ENCODE measurements around the gene AMPH. TPM values are rescaled to one million over a fixed set of nuclear protein-coding genes. Genes with fewer than 3 reads are reported as not detected.
"Not testable (repeated sequence)": the region's sequence is repeated elsewhere in the genome, so short reads cannot be mapped to it uniquely, and the experiment has no call there.

AMPH gene
- total RNA-seq, 1 donor from 2014 or later = 0.25 TPM

GRCh38 chr7:38410056-38410455 is 221.1 kb downstream of the AMPH start:
- no peak for DNase-seq (ENCODE audit: low read depth)
- Histone ChIP-seq H3K36me3 (ENCODE audit: control insufficient read depth, insufficient read depth, low read length) (no peaks in the 10 kb centered on the region), H3K27me3 (ENCODE audit: control insufficient read depth, insufficient read depth, low read length) (no peaks in the 10 kb centered on the region), H3K4me3 (ENCODE audit: low read depth, low read length) (no peak overlapping the region)
- TF ChIP-seq CTCF (IDR thresholded peaks at IDR 0.05; ENCODE audit: insufficient read depth, low read length, poor library complexity, severe bottlenecking) = no peak

- no peak overlapping the region for H3K4me3 ChIP-seq (ENCODE audit: low read depth, low read length)
- DNase-seq (ENCODE audit: low read depth) = no peak
- TF ChIP-seq CTCF (IDR thresholded peaks at IDR 0.05; ENCODE audit: insufficient read depth, low read length, poor library complexity, severe bottlenecking) = no peak
- no peaks in the 10 kb centered on the region for H3K27me3 ChIP-seq (ENCODE audit: control insufficient read depth, insufficient read depth, low read length)
- H3K36me3 ChIP-seq (ENCODE audit: control insufficient read depth, insufficient read depth, low read length) = no peaks in the 10 kb centered on the region
These were observed 221.6 kb downstream of the AMPH start for GRCh38 chr7:38409531-38409930.

GRCh38 chr7:38398725-38399321 is 232.3 kb downstream of the AMPH start:
- Histone ChIP-seq H3K36me3 (ENCODE audit: control insufficient read depth, insufficient read depth, low read length) (no peaks in the 10 kb centered on the region), H3K27me3 (ENCODE audit: control insufficient read depth, insufficient read depth, low read length) (no peaks in the 10 kb centered on the region), H3K4me3 (ENCODE audit: low read depth, low read length) (no peak overlapping the region)
- no peak for DNase-seq (ENCODE audit: low read depth)
- peak; percentile 93 for TF ChIP-seq CTCF (IDR thresholded peaks at IDR 0.05; ENCODE audit: insufficient read depth, low read length, poor library complexity, severe bottlenecking)

- no peak for DNase-seq (ENCODE audit: low read depth)
- H3K4me3 ChIP-seq (ENCODE audit: low read depth, low read length) = no peak overlapping the region
- no peaks in the 10 kb centered on the region for H3K36me3 ChIP-seq (ENCODE audit: control insufficient read depth, insufficient read depth, low read length)
- no peaks in the 10 kb centered on the region for H3K27me3 ChIP-seq (ENCODE audit: control insufficient read depth, insufficient read depth, low read length)
- TF ChIP-seq CTCF (IDR thresholded peaks at IDR 0.05; ENCODE audit: insufficient read depth, low read length, poor library complexity, severe bottlenecking) = no peak
These were observed 234.3 kb downstream of the AMPH start for GRCh38 chr7:38396852-38397251.

- not testable (repeated sequence) for DNase-seq (ENCODE audit: low read depth); H3K36me3 ChIP-seq (ENCODE audit: control insufficient read depth, insufficient read depth, low read length); H3K4me3 ChIP-seq (ENCODE audit: low read depth, low read length); H3K27me3 ChIP-seq (ENCODE audit: control insufficient read depth, insufficient read depth, low read length)
These were observed 235.1 kb downstream of the AMPH start for GRCh38 chr7:38395921-38396552.

GRCh38 chr7:38394660-38395059 is 236.5 kb downstream of the AMPH start:
- H3K36me3 ChIP-seq (ENCODE audit: control insufficient read depth, insufficient read depth, low read length) = no peaks in the 10 kb centered on the region
- H3K27me3 ChIP-seq (ENCODE audit: control insufficient read depth, insufficient read depth, low read length) = no peaks in the 10 kb centered on the region
- H3K4me3 ChIP-seq (ENCODE audit: low read depth, low read length) = no peak overlapping the region
- DNase-seq (ENCODE audit: low read depth) = no peak
- no peak for TF ChIP-seq CTCF (IDR thresholded peaks at IDR 0.05; ENCODE audit: insufficient read depth, low read length, poor library complexity, severe bottlenecking)

Data from kidney epithelial cell (primary cell).